PC-9 (cell line): ENCODE measurements around the gene EIF4EBP3. TPM values are rescaled to one million over a fixed set of nuclear protein-coding genes. Genes with fewer than 3 reads are reported as not detected.

Experiments used
- BruUV-seq: library from RNA; stranded (reverse); fragments of 400-500 nt; replicated peaks from 2 replicates; lab custom pipeline; 2021; lab: Mats Ljungman, UMichigan
- CTCF ChIA-PET: fragments of 300-600 bp; sonication (Branson Sonifier 250); formaldehyde crosslinking; loops from one replicate; lab custom pipeline; 2022; ENCODE audit warnings: antibody characterized with exemption; lab: Charles Lee
- POLR2A ChIA-PET: fragments of 300-600 bp; sonication (Branson Sonifier 250); formaldehyde crosslinking; loops from one replicate; lab custom pipeline; 2022; ENCODE audit warnings: antibody characterized with exemption; ENCODE audit not compliant: unreplicated experiment; lab: Charles Lee
- DNase-seq, 2 experiments: peaks; one replicate each; pipeline versions ENCODE4 v3.0.0 to v3.0.0-alpha.2; 2015 to 2022; ENCODE audit warnings: mixed read lengths in 1 of 2
- H2AFZ ChIP-seq: fragments of 200-600 bp; sonication (generic); 2 replicates; pipeline ENCODE4 v1.8.1; 2017; ENCODE audit warnings: antibody characterized with exemption
- H3F3A ChIP-seq: fragments of 200-600 bp; sonication (generic); 2 replicates; pipeline ENCODE4 v1.8.1; 2017; ENCODE audit warnings: antibody characterized with exemption, mild to moderate bottlenecking, low read depth; ENCODE audit not compliant: insufficient read depth
- H3K27ac ChIP-seq: fragments of 200-600 bp; sonication (generic); 2 replicates; pipeline ENCODE4 v1.6.1; 2016; ENCODE audit warnings: mixed run types
- H3K27me3 ChIP-seq: fragments of 200-600 bp; sonication (generic); 2 replicates; pipeline ENCODE4 v1.6.1; 2016; ENCODE audit warnings: low read depth, mixed run types; ENCODE audit not compliant: insufficient read depth
- H3K36me3 ChIP-seq: fragments of 200-600 bp; sonication (generic); 2 replicates; pipeline ENCODE4 v1.6.1; 2016; ENCODE audit warnings: low read depth, mixed run types
- H3K4me1 ChIP-seq: fragments of 200-600 bp; sonication (generic); replicated peaks from 2 replicates; pipeline ENCODE4 v1.6.1; 2016; ENCODE audit warnings: mixed run types; ENCODE audit not compliant: insufficient read depth
- H3K4me2 ChIP-seq: fragments of 200-600 bp; sonication (generic); 2 replicates; pipeline ENCODE4 v1.6.1; 2017; ENCODE audit warnings: mixed run types
- H3K4me3 ChIP-seq: fragments of 200-600 bp; sonication (generic); 2 replicates; pipeline ENCODE4 v1.6.1; 2016; ENCODE audit warnings: mixed run types
- H3K79me2 ChIP-seq: fragments of 200-600 bp; sonication (generic); 2 replicates; pipeline ENCODE4 v1.6.1; 2017; ENCODE audit warnings: low read depth, mixed run types
- H3K9me2 ChIP-seq: fragments of 200-600 bp; sonication (generic); 2 replicates; pipeline ENCODE4 v1.8.1; 2017; ENCODE audit warnings: mild to moderate bottlenecking; ENCODE audit not compliant: insufficient read depth
- H3K9me3 ChIP-seq: fragments of 200-600 bp; sonication (generic); 2 replicates; pipeline ENCODE4 v1.8.1; 2016; ENCODE audit warnings: low read depth; ENCODE audit not compliant: insufficient read depth
- H4K20me1 ChIP-seq: fragments of 200-600 bp; sonication (generic); 2 replicates; pipeline ENCODE4 v1.8.1; 2017; ENCODE audit not compliant: insufficient read depth
- CTCF ChIP-seq: fragments of 200-600 bp; sonication (generic); conservative IDR thresholded peaks from 2 replicates; pipeline ENCODE4 v1.6.1; 2017; ENCODE audit warnings: mixed run types, antibody characterized with exemption, mild to moderate bottlenecking, moderate library complexity
- EZH2 ChIP-seq: fragments of 200-600 bp; sonication (generic); IDR thresholded peaks from 2 replicates; pipeline ENCODE4 v1.8.0; 2017; ENCODE audit warnings: antibody characterized with exemption, low read depth
- intact Hi-C: fragments of 100-400 bp; cut with micrococcal nuclease; formaldehyde crosslinking; loops from one replicate; pipeline ENCODE4 v1.10.0; 2022; ENCODE audit not compliant: unreplicated experiment
- total RNA-seq: library from RNA; stranded (reverse); gene quantifications from 2 replicates; pipeline ENCODE4 v1.2.3, GENCODE V29; 2021

The EIF4EBP3 gene
- total RNA-seq, 1 experiment from 2014 or later: 5.6 TPM

GRCh38 chr5:140540227-140540626 is 7.2 kb upstream of the EIF4EBP3 start:
- no peak for DNase-seq
- no peak overlapping the region for H3K4me3 ChIP-seq
- H3K4me2 ChIP-seq: no peak overlapping the region
- H3K27ac ChIP-seq: no peak overlapping the region
- H3K36me3 ChIP-seq: peaks cover 33% of the 10 kb centered on the region; the same call in 1 of the 2 replicates
- no peaks in the 10 kb centered on the region for H3K4me1 ChIP-seq
- no peaks in the 10 kb centered on the region for H3K79me2 ChIP-seq
- H3K9me2 ChIP-seq: no peaks in the 10 kb centered on the region
- H2AFZ ChIP-seq: no peak overlapping the region
- BruUV-seq: no TSS peak
- ChIA-PET CTCF (no interaction called here), POLR2A (interaction anchor here (0.7 kb wide), 2 partner anchors 124 to 287 kb away, joined by 5 read pairs; no protein-coding TSS in a partner anchor)
- intact Hi-C loops: no loop called here
- no peaks in the 10 kb centered on the region for H4K20me1 ChIP-seq
- H3K9me3 ChIP-seq: no peaks in the 10 kb centered on the region
- TF ChIP-seq EZH2: no peak
- no peak for TF ChIP-seq CTCF
- no peaks in the 10 kb centered on the region for H3K27me3 ChIP-seq
- H3F3A ChIP-seq: peaks cover 10% of the 10 kb centered on the region; the same call in 1 of the 2 replicates

- Histone ChIP-seq H3K79me2 (no peaks in the 10 kb centered on the region), H3K4me1 (no peaks in the 10 kb centered on the region), H3K27me3 (no peaks in the 10 kb centered on the region), H3K4me3 (no peak overlapping the region), H2AFZ (no peak overlapping the region), H3K4me2 (no peak overlapping the region), H3K27ac (no peak overlapping the region), H3K9me3 (no peaks in the 10 kb centered on the region), H3F3A (peaks cover 14% of the 10 kb centered on the region; the same call in 1 of the 2 replicates), H4K20me1 (no peaks in the 10 kb centered on the region), H3K36me3 (peaks cover 23% of the 10 kb centered on the region; the same call in 1 of the 2 replicates), H3K9me2 (no peaks in the 10 kb centered on the region)
- POLR2A ChIA-PET: interaction anchor here (0.6 kb wide), 2 partner anchors 9 to 93 kb away, joined by 4 read pairs; no protein-coding TSS in a partner anchor
- BruUV-seq: no TSS peak
- no peak for TF ChIP-seq CTCF
- no peak for TF ChIP-seq EZH2
- intact Hi-C loops: no loop called here
- CTCF ChIA-PET: no interaction called here
- DNase-seq: no peak
Observed at GRCh38 chr5:140542972-140543371, 4.5 kb upstream of the EIF4EBP3 start.

- no TSS peak for BruUV-seq
- TF ChIP-seq EZH2: no peak
- TF ChIP-seq CTCF: no peak
- Histone ChIP-seq H3K9me3 (no peaks in the 10 kb centered on the region), H3K9me2 (no peaks in the 10 kb centered on the region), H3K27me3 (no peaks in the 10 kb centered on the region), H3K4me2 (no peak overlapping the region), H3K79me2 (no peaks in the 10 kb centered on the region), H3K36me3 (peaks cover 12% of the 10 kb centered on the region; the same call in 1 of the 2 replicates), H3F3A (peaks cover 31% of the 10 kb centered on the region; the same call in 1 of the 2 replicates), H4K20me1 (peaks cover 4% of the 10 kb centered on the region; the same call in 1 of the 2 replicates), H2AFZ (no peak overlapping the region), H3K27ac (no peak overlapping the region), H3K4me1 (no peaks in the 10 kb centered on the region), H3K4me3 (no peak overlapping the region)
- intact Hi-C loops: no loop called here
- POLR2A ChIA-PET: no interaction called here
- CTCF ChIA-PET: interaction anchor here (0.6 to 0.7 kb wide), 2 partner anchors 100 to 144 kb away, joined by 3 to 6 read pairs; no protein-coding TSS in a partner anchor
- DNase-seq: no peak
Observed at GRCh38 chr5:140544986-140545385, 2.5 kb upstream of the EIF4EBP3 start.
